ENCODE measurements around the gene ENTPD5. TPM values are rescaled to one million over a fixed set of nuclear protein-coding genes. Genes with fewer than 3 reads are reported as not detected.

Gene ENTPD5
- total RNA-seq, 1 donor from 2014 or later: 16.0 TPM

DNA sequence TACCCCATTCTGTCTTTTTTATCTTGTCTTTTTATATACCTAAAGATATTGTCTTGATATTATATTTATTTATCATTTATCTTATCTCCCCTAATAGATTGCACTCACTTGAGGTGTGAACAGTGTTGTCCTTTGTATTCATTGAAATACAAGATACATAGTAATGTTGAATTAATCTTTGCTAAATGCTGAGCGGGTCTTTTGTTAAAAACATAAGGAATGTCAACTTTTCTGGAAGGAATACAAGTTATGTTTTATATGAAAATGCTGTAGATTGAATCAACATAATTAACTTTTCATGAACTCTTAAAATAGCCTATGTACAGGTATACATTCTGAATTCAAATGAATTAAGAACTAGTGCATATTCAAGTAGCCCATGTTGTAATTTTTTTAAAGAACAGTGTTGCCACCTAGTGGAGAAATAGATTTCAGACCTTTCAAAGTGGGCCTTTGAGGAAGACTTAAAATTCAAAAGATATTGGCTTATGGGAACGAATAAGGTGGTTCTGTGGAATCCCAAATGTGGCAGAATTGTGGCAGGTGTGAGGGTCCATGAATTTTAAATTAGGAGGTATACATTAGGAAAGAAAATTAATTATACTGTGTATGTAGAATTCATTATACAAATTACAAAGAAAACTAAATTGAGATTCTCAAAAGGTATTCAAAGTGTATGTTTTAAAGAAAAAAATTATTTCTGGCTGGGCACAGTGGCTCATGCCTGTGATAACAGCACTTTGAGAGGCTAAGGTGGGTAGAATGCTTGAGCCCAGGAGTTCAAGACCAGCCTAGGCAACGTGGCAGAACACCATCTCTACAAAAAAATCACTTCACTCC lies 19.2 kb upstream of the ENTPD5 start:
- Mint-ChIP-seq H3K4me1 (ENCODE audit: unreplicated experiment) (no peaks in the 10 kb centered on the region), H3K36me3 (ENCODE audit: low read depth, unreplicated experiment) (no peaks in the 10 kb centered on the region), H3K27ac (ENCODE audit: unreplicated experiment) (no peak overlapping the region), H3K9me3 (ENCODE audit: unreplicated experiment) (no peaks in the 10 kb centered on the region), H3K27me3 (ENCODE audit: unreplicated experiment) (no peaks in the 10 kb centered on the region), H3K4me3 (ENCODE audit: unreplicated experiment) (no peak overlapping the region)
- TF ChIP-seq CTCF (IDR thresholded peaks at IDR 0.05; ENCODE audit: unreplicated experiment): peak; percentile 81
- peak; percentile 13 for DNase-seq (ENCODE audit: low spot score)

DNA sequence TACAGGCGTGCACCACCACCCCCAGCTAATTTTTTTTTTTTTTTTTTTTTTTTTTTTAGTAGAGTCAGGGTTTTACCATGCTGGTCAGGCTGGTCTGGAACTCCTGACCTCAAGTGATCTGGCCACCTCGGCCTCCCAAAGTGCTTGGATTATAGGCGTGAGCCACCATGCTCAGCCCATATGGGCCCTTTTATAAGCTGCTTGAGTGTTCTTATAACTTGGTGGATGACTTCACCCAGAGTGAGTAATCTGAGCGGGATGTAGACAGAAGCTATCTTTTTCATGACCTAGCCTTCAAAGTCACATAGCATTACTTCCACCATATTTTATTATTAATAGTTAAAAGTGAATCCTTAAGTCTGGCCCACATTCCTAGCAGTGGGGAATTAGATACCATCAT lies 16.5 kb upstream of the ENTPD5 start:
- TF ChIP-seq CTCF (IDR thresholded peaks at IDR 0.05; ENCODE audit: unreplicated experiment): no peak
- no peaks in the 10 kb centered on the region for H3K9me3 Mint-ChIP-seq (ENCODE audit: unreplicated experiment)
- no peak for DNase-seq (ENCODE audit: low spot score)
- no peaks in the 10 kb centered on the region for H3K4me1 Mint-ChIP-seq (ENCODE audit: unreplicated experiment)
- H3K27me3 Mint-ChIP-seq (ENCODE audit: unreplicated experiment): no peaks in the 10 kb centered on the region
- H3K4me3 Mint-ChIP-seq (ENCODE audit: unreplicated experiment): no peak overlapping the region
- H3K36me3 Mint-ChIP-seq (ENCODE audit: low read depth, unreplicated experiment): no peaks in the 10 kb centered on the region
- H3K27ac Mint-ChIP-seq (ENCODE audit: unreplicated experiment): no peak overlapping the region

DNA sequence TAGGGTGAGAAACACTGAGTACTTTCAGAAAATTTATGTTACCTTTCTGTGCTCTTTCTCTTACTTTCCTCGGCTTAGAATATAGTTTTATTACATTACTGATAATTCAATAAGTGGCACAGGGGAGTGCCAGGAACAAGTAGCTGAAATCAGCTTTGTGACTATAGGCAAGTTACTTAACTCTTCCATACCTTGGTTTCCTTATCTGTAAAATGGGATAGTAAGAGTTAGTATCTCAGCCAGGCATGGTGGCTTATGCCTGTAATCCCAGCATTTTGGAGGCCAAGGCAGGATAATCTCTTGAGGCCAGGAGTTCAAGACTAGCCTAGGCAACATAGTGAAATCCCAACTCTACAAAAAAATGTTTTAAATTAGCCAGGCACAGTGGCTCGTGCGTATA lies 15.5 kb upstream of the ENTPD5 start:
- Mint-ChIP-seq H3K27ac (ENCODE audit: unreplicated experiment) (no peak overlapping the region), H3K4me1 (ENCODE audit: unreplicated experiment) (no peaks in the 10 kb centered on the region), H3K9me3 (ENCODE audit: unreplicated experiment) (no peaks in the 10 kb centered on the region), H3K27me3 (ENCODE audit: unreplicated experiment) (no peaks in the 10 kb centered on the region), H3K36me3 (ENCODE audit: low read depth, unreplicated experiment) (no peaks in the 10 kb centered on the region), H3K4me3 (ENCODE audit: unreplicated experiment) (no peak overlapping the region)
- DNase-seq (ENCODE audit: low spot score): no peak
- no peak for TF ChIP-seq CTCF (IDR thresholded peaks at IDR 0.05; ENCODE audit: unreplicated experiment)

DNA sequence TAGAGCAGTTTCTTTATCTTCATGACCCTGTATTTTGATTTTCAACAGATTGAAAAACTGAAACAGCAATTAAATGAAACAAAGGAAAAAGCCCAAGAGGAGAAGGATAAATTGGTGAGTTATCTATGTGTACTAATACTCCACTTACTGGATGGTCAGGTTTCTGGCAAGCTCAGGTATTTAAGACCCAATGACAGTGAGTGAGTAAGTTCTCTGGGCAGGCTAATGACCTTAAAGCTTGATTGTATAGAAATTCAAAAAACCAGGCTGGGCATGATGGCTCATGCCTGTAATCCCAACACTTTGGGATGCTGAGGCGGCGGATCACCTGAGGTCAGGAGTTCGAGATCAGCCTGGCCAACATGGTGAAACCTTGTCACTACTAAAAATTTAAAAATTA lies 10.0 kb upstream of the ENTPD5 start:
- TF ChIP-seq CTCF (IDR thresholded peaks at IDR 0.05; ENCODE audit: unreplicated experiment): no peak
- no peaks in the 10 kb centered on the region for H3K27me3 Mint-ChIP-seq (ENCODE audit: unreplicated experiment)
- no peak overlapping the region for H3K27ac Mint-ChIP-seq (ENCODE audit: unreplicated experiment)

DNA sequence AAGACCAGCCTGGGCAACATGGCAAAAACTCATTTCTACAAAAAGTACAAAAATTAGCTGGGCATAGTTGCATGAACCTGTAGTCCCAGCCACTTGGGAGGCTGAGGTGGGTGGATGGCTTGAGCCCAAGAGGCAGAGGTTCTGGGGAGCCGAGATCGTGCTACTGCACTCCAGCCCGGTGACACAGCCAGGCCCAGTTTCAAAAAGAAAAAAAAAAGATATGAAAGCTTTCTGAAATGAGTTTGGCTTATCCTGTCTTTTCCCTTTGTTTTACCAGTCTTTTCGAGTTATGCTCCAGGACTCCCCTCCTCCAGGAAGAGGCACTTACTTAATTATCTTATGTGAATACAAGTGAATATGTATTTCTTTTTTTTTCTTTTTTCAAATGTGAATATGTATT lies 3.3 kb upstream of the ENTPD5 start:
- DNase-seq (ENCODE audit: low spot score): no peak
- Mint-ChIP-seq H3K9me3 (ENCODE audit: unreplicated experiment) (no peaks in the 10 kb centered on the region), H3K36me3 (ENCODE audit: low read depth, unreplicated experiment) (peaks cover 4% of the 10 kb centered on the region), H3K27ac (ENCODE audit: unreplicated experiment) (no peak overlapping the region), H3K4me1 (ENCODE audit: unreplicated experiment) (peaks cover 9% of the 10 kb centered on the region), H3K27me3 (ENCODE audit: unreplicated experiment) (no peaks in the 10 kb centered on the region), H3K4me3 (ENCODE audit: unreplicated experiment) (no peak overlapping the region)
- no peak for TF ChIP-seq CTCF (IDR thresholded peaks at IDR 0.05; ENCODE audit: unreplicated experiment)

More for the DNA sequence above, 10.0 kb upstream of the ENTPD5 start:
- H3K4me1 Mint-ChIP-seq (ENCODE audit: unreplicated experiment): no peaks in the 10 kb centered on the region
- DNase-seq (ENCODE audit: low spot score): no peak
- H3K9me3 Mint-ChIP-seq (ENCODE audit: unreplicated experiment): no peaks in the 10 kb centered on the region
- H3K4me3 Mint-ChIP-seq (ENCODE audit: unreplicated experiment): no peak overlapping the region
- no peaks in the 10 kb centered on the region for H3K36me3 Mint-ChIP-seq (ENCODE audit: low read depth, unreplicated experiment)
